H1 (cell line): Measurements from ENCODE around the gene MGST1. TPM values are rescaled to one million over a fixed set of nuclear protein-coding genes. Genes with fewer than 3 reads are reported as not detected.

ENCODE experiments used
- CTCF ChIA-PET: fragments of 300-600 bp; sonication (Branson Sonifier 250); formaldehyde crosslinking; loops from one replicate; lab custom pipeline; 2021; ENCODE audit not compliant: partially characterized antibody; lab: Charles Lee
- POLR2A ChIA-PET: fragments of 300-600 bp; sonication (Branson Sonifier 250); formaldehyde crosslinking; loops from one replicate; lab custom pipeline; 2021; ENCODE audit warnings: inconsistent platforms; ENCODE audit not compliant: partially characterized antibody; lab: Charles Lee
- DNase-seq, 2 experiments: peaks; one replicate each; pipeline versions ENCODE4 v3.0.0 to v3.0.0-alpha.2; 2010 to 2022; ENCODE audit warnings: low spot score in 2 of 2, low read depth in 1 of 2, mixed read lengths in 1 of 2
- FAIRE-seq: peaks from 2 replicates; lab custom pipeline; 2011; peaks lifted over from hg19 to GRCh38; lab: Jason Lieb, UNC
- H2AFZ ChIP-seq: 2 replicates; pipeline ENCODE4 v1.8.1; 2012; ENCODE audit warnings: low read length, inconsistent platforms
- H2AK5ac ChIP-seq: 2 replicates; pipeline ENCODE4 v1.6.1; 2013; ENCODE audit warnings: low read depth, low read length
- H2BK120ac ChIP-seq: replicated peaks from 2 replicates; pipeline ENCODE3; 2013; ENCODE audit warnings: low read depth, low read length, inconsistent platforms
- H2BK12ac ChIP-seq: 2 replicates; pipeline ENCODE4 v1.6.1; 2013; ENCODE audit warnings: low read depth, low read length
- H2BK15ac ChIP-seq: 2 replicates; pipeline ENCODE4 v1.6.1; 2013; ENCODE audit warnings: low read length
- H2BK20ac ChIP-seq: 2 replicates; pipeline ENCODE4 v1.6.1; 2013; ENCODE audit warnings: low read length
- H2BK5ac ChIP-seq: 2 replicates; pipeline ENCODE4 v1.6.1; 2013; ENCODE audit warnings: low read depth, low read length
- H3K14ac ChIP-seq: 2 replicates; pipeline ENCODE4 v1.6.1; 2013; ENCODE audit warnings: inconsistent platforms; ENCODE audit not compliant: insufficient read length
- H3K18ac ChIP-seq: 2 replicates; pipeline ENCODE4 v1.6.1; 2013; ENCODE audit warnings: low read length; ENCODE audit errors: extremely low read depth
- H3K23ac ChIP-seq: 2 replicates; pipeline ENCODE4 v1.6.1; 2013; ENCODE audit warnings: inconsistent platforms; ENCODE audit not compliant: insufficient read length
- H3K23me2 ChIP-seq: 2 replicates; pipeline ENCODE4 v1.6.1; 2013; ENCODE audit warnings: low read depth, low read length
- H3K27ac ChIP-seq: 2 replicates; pipeline ENCODE4 v1.6.1; 2011; ENCODE audit warnings: low read depth, low read length, inconsistent platforms
- H3K27me3 ChIP-seq, 4 experiments: replicated peaks in 1 of 4; 1 replicate in 1 of 4; 2 replicates in 3 of 4; pipeline versions ENCODE4 v1.6.1 to v1.8.1; 2011 to 2013; ENCODE audit warnings: low read length in 3 of 4, mild to moderate bottlenecking in 3 of 4, inconsistent platforms in 2 of 4, mixed read lengths in 2 of 4, moderate library complexity in 1 of 4; ENCODE audit not compliant: control insufficient read depth in 3 of 4, insufficient read depth in 3 of 4; ENCODE audit errors: extremely low read depth in 1 of 4
- H3K36me3 ChIP-seq, 4 experiments: 2 replicates each; pipeline versions ENCODE4 v1.6.1 to v1.8.1; 2011 to 2013; ENCODE audit warnings: mild to moderate bottlenecking in 4 of 4, low read length in 3 of 4, moderate library complexity in 2 of 4, control low read depth in 1 of 4, inconsistent platforms in 1 of 4; ENCODE audit not compliant: insufficient read depth in 4 of 4, control insufficient read depth in 2 of 4
- H3K4ac ChIP-seq: replicated peaks from 2 replicates; pipeline ENCODE3; 2013; ENCODE audit warnings: low read length, low read depth, mixed read lengths, inconsistent platforms; ENCODE audit not compliant: insufficient read length
- H3K4me1 ChIP-seq, 4 experiments: replicated peaks in 1 of 4; 1 replicate in 1 of 4; 2 replicates in 3 of 4; pipeline versions ENCODE4 v1.6.1 to v1.8.1; 2011 to 2013; ENCODE audit warnings: low read length in 3 of 4, inconsistent platforms in 2 of 4, mixed read lengths in 1 of 4; ENCODE audit not compliant: insufficient read depth in 4 of 4, control insufficient read depth in 3 of 4
- H3K4me2 ChIP-seq, 2 experiments: 2 replicates each; pipeline versions ENCODE4 v1.6.1 to v1.8.1; 2011 to 2013; ENCODE audit warnings: low read depth in 2 of 2, low read length in 2 of 2, control low read depth in 1 of 2, inconsistent platforms in 1 of 2, mild to moderate bottlenecking in 1 of 2; ENCODE audit not compliant: insufficient read depth in 1 of 2
- H3K4me3 ChIP-seq, 4 experiments: fragments of 200-600, 300-600 bp in 1 of 4; sonication (generic), shearing (Covaris generic), sonication (Bioruptor Twin) in 1 of 4; 2 replicates each; pipeline versions ENCODE4 v1.5.1 to v1.8.1; 2011 to 2016; ENCODE audit warnings: low read length in 4 of 4, low read depth in 3 of 4, control low read depth in 2 of 4, inconsistent platforms in 2 of 4, mild to moderate bottlenecking in 2 of 4, mixed read lengths in 1 of 4, moderate library complexity in 1 of 4; ENCODE audit not compliant: insufficient read depth in 2 of 4; ENCODE audit errors: extremely low read depth in 1 of 4
- H3K56ac ChIP-seq: replicated peaks from 2 replicates; pipeline ENCODE3; 2013; ENCODE audit warnings: low read depth, mild to moderate bottlenecking, mixed read lengths, low read length, inconsistent platforms; ENCODE audit not compliant: insufficient read length
- H3K79me1 ChIP-seq: 2 replicates; pipeline ENCODE4 v1.6.1; 2013; ENCODE audit warnings: low read depth, low read length, control low read depth
- H3K79me2 ChIP-seq, 2 experiments: 2 replicates each; pipeline versions ENCODE4 v1.6.1 to v1.8.1; 2012 to 2013; ENCODE audit warnings: low read length in 2 of 2, mild to moderate bottlenecking in 2 of 2, inconsistent platforms in 1 of 2; ENCODE audit not compliant: insufficient read depth in 2 of 2, control insufficient read depth in 1 of 2
- H3K9ac ChIP-seq, 4 experiments: replicated peaks in 1 of 4; 1 replicate in 1 of 4; 2 replicates in 3 of 4; pipeline versions ENCODE4 v1.6.1 to v1.8.1; 2011 to 2013; ENCODE audit warnings: low read depth in 3 of 4, low read length in 3 of 4, control low read depth in 2 of 4, mild to moderate bottlenecking in 2 of 4, moderate library complexity in 2 of 4, inconsistent platforms in 1 of 4; ENCODE audit errors: extremely low read depth in 1 of 4
- H3K9me3 ChIP-seq, 2 experiments: 2 replicates each; pipeline versions ENCODE4 v1.6.1 to v1.8.1; 2012 to 2013; ENCODE audit warnings: mild to moderate bottlenecking in 2 of 2, moderate library complexity in 2 of 2, control low read depth in 1 of 2, inconsistent platforms in 1 of 2, low read depth in 1 of 2, low read length in 1 of 2, mixed read lengths in 1 of 2; ENCODE audit not compliant: insufficient read depth in 2 of 2
- H4K20me1 ChIP-seq, 2 experiments: replicated peaks in 1 of 2; 2 replicates each; pipeline versions ENCODE3 to v1.8.1; 2011 to 2013; ENCODE audit warnings: inconsistent platforms in 2 of 2, low read length in 2 of 2, mild to moderate bottlenecking in 1 of 2; ENCODE audit not compliant: insufficient read depth in 2 of 2, control insufficient read depth in 1 of 2
- H4K5ac ChIP-seq: 2 replicates; pipeline ENCODE4 v1.6.1; 2013; ENCODE audit warnings: low read length, low read depth, mixed read lengths, inconsistent platforms; ENCODE audit not compliant: insufficient read length
- H4K8ac ChIP-seq: 2 replicates; pipeline ENCODE4 v1.8.0; 2013; ENCODE audit warnings: mild to moderate bottlenecking, moderate library complexity, low read length, inconsistent platforms; ENCODE audit not compliant: insufficient read depth; ENCODE audit errors: extremely low read depth
- H4K91ac ChIP-seq: replicated peaks from 2 replicates; pipeline ENCODE3; 2013; ENCODE audit warnings: low read length, mixed read lengths, inconsistent platforms; ENCODE audit not compliant: insufficient read length
- RAD21 ChIP-seq, 2 experiments: IDR thresholded peaks in 1 of 2; conservative IDR thresholded peaks in 1 of 2; 2 replicates each; pipeline ENCODE4 v1.6.1; 2011; ENCODE audit warnings: low read depth in 2 of 2, low read length in 2 of 2, improper control_type of control experiment in 1 of 2, inconsistent platforms in 1 of 2, mild to moderate bottlenecking in 1 of 2, moderate library complexity in 1 of 2
- SP2 ChIP-seq: IDR thresholded peaks from 2 replicates; pipeline ENCODE4 v1.6.1; 2012; ENCODE audit warnings: mild to moderate bottlenecking, low read length, inconsistent platforms
- WGBS, 2 experiments: shearing (Covaris generic) in 1 of 2; methylation state at CpG; one replicate each; pipeline versions ENCODE4 v1.1.6 to v1.1.7; 2013 to 2015; ENCODE audit warnings: low lambda C conversion rate in 2 of 2, mixed read lengths in 2 of 2, inconsistent platforms in 1 of 2, low coverage in 1 of 2, missing lambda C conversion rate in 1 of 2; ENCODE audit not compliant: insufficient replicate concordance in 2 of 2, insufficient coverage in 1 of 2, insufficient read length in 1 of 2; ENCODE audit errors: extremely low coverage in 1 of 2, missing lambda C conversion rate in 1 of 2; 5-methylcytosine and 5-hydroxymethylcytosine counted together
- polyA plus RNA-seq, 7 experiments: library from polyadenylated mRNA; depleted of rRNA in 3 of 7; stranded (reverse) in 5 of 7; unstranded in 2 of 7; fragments of >200 nt in 5 of 7; fragments of 200-250 nt in 2 of 7; gene quantifications; 1 replicate in 5 of 7; 2 replicates in 1 of 7; 4 replicates in 1 of 7; pipeline versions ENCODE4 v1.2.1 to v1.2.3, GENCODE V29; 2011 to 2013; ENCODE audit warnings: missing spikeins in 2 of 7, mixed read lengths in 2 of 7
- total RNA-seq: library from RNA; stranded (reverse); fragmentation: NEBNext Ultra II Directional; extraction: Animal tissue kit (Norgen Biotek cat#: 25700); gene quantifications from 2 replicates; pipeline ENCODE4 v1.2.1, GENCODE V29; 2021

The MGST1 gene
- total and polyA plus RNA-seq, 2 of the 8 experiments (the other 6 are each of a cell fraction or from before 2014, with no cell fraction given): 442 to 478 TPM

GRCh38 chr12:16384732-16385131 is 37.3 kb downstream of the MGST1 start:
- Histone ChIP-seq H3K79me2 (no peaks in the 10 kb centered on the region), H3K27me3 (no peaks in the 10 kb centered on the region), H4K91ac (no peak overlapping the region), H3K79me1 (no peaks in the 10 kb centered on the region), H3K4ac (no peak overlapping the region), H3K36me3 (no peaks in the 10 kb centered on the region), H2BK5ac (no peak overlapping the region), H2BK20ac (no peak overlapping the region), H4K8ac (no peak overlapping the region), H3K9ac (no peak overlapping the region), H3K9me3 (peaks cover 0 to 4% of the 10 kb centered on the region in 2 experiments; a peak in 1 of 4 replicates), H3K14ac (no peak overlapping the region), H4K20me1 (no peaks in the 10 kb centered on the region), H3K4me3 (no peak overlapping the region), H3K23me2 (no peaks in the 10 kb centered on the region), H2BK15ac (no peak overlapping the region), H3K4me1 (no peaks in the 10 kb centered on the region; a peak in 1 of 7 replicates), H3K4me2 (no peak overlapping the region), H2AFZ (no peak overlapping the region), H2AK5ac (no peak overlapping the region), H3K23ac (no peak overlapping the region), H3K27ac (no peak overlapping the region), H2BK12ac (no peak overlapping the region), H3K56ac (no peak overlapping the region), H4K5ac (no peak overlapping the region), H3K18ac (no peak overlapping the region), H2BK120ac (no peak overlapping the region)
- ChIA-PET POLR2A (no interaction called here), CTCF (interaction anchor here (0.6 to 2.2 kb wide), 2 partner anchors 39 to 307 kb away, joined by 4 to 5 read pairs; no protein-coding TSS in a partner anchor)
- TF ChIP-seq SP2: no peak
- TF ChIP-seq RAD21 (IDR thresholded peaks at IDR 0.05 in 1 of 2, conservative IDR thresholded peaks at IDR 0.05 in 1 of 2; ENCODE audit: low read depth in 2 of 2, low read length in 2 of 2): peak; percentile 13 to 29; a peak in 2 of 4 replicates
- no peak for DNase-seq
- FAIRE-seq: no peak
- 79% methylated on average over 5 of the region's 5 CpGs; no CpG with 5 or more reads in 1 of the 2 experiments for WGBS, 2 experiments
